IgD-negative memory B cell (primary cell): Measurements from ENCODE around the gene CHCHD6. TPM values are rescaled to one million over a fixed set of nuclear protein-coding genes. Genes with fewer than 3 reads are reported as not detected.

Experiments used
- H3K27ac Mint-ChIP-seq, 3 donors: one replicate each; pipeline ENCODE4 v1.8.0; 2020 to 2022; ENCODE audit warnings: mild to moderate bottlenecking in 3 of 3, mixed read lengths in 3 of 3, moderate library complexity in 1 of 3
- H3K27me3 Mint-ChIP-seq: one replicate; pipeline ENCODE4 v1.8.0; 2021; ENCODE audit warnings: mixed read lengths
- H3K36me3 Mint-ChIP-seq: one replicate; pipeline ENCODE4 v1.8.0; 2020; ENCODE audit warnings: mild to moderate bottlenecking, mixed read lengths
- H3K4me1 Mint-ChIP-seq, 3 donors: one replicate each; pipeline ENCODE4 v1.8.0; 2020 to 2022; ENCODE audit warnings: mixed read lengths in 3 of 3, mild to moderate bottlenecking in 1 of 3
- H3K4me3 Mint-ChIP-seq, 4 donors: one replicate each; pipeline ENCODE4 v1.8.0; 2020 to 2022; ENCODE audit warnings: mild to moderate bottlenecking in 4 of 4, mixed read lengths in 4 of 4, moderate library complexity in 3 of 4
- H3K9me3 Mint-ChIP-seq, 3 donors: one replicate each; pipeline ENCODE4 v1.8.0; 2020 to 2021; ENCODE audit warnings: mixed read lengths in 3 of 3, mild to moderate bottlenecking in 1 of 3
- polyA plus RNA-seq: library from polyadenylated mRNA; unstranded; fragments of 300-500 nt; fragmentation: Illumina TruSeq; gene quantifications from one replicate; pipeline ENCODE4 v1.2.3, GENCODE V29; 2021

Gene CHCHD6
- polyA plus RNA-seq, 1 donor from 2014 or later = 16.6 TPM

GRCh38 chr3:126867863-126868200 is 163.8 kb downstream of the CHCHD6 start:
- H3K9me3 Mint-ChIP-seq = no peaks in the 10 kb centered on the region
- peaks cover 13% of the 10 kb centered on the region for H3K36me3 Mint-ChIP-seq
- no peak overlapping the region for H3K27ac Mint-ChIP-seq

DNA sequence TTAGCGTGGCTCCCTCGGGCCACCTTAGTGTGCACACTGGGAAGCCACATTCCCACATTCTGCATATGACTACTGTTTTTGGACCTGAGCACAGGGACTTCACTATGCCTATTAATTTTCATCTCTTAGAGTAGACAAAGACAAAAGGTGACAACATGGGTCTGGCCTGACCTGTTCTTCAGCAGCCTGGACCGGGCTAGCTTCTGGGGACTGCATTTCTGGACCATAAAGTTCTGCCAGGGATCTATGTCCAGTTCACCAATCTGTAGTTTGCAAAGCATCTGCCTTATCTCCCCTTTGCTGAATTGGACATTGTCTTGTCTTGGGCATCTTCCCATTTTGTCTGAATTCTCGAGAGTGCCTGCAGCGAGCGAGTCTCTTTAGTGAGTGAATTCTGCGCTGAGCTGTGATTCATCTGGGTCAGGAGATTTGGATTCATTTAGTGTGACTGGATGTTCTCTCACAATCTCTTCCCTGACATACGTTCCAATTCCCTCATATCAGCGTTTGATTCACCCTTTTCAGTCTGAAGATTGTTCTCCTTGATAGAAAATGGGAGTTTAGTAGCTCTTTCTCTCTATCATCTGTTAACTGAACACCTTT is 166.7 kb downstream of the CHCHD6 start:
- no peaks in the 10 kb centered on the region for H3K9me3 Mint-ChIP-seq
- no peaks in the 10 kb centered on the region for H3K27me3 Mint-ChIP-seq
- H3K27ac Mint-ChIP-seq = no peak overlapping the region
- H3K4me1 Mint-ChIP-seq = no peaks in the 10 kb centered on the region
- no peak overlapping the region for H3K4me3 Mint-ChIP-seq
- peaks cover 16% of the 10 kb centered on the region for H3K36me3 Mint-ChIP-seq

More at GRCh38 chr3:126867863-126868200, 163.8 kb downstream of the CHCHD6 start:
- no peaks in the 10 kb centered on the region for H3K27me3 Mint-ChIP-seq
- no peaks in the 10 kb centered on the region for H3K4me1 Mint-ChIP-seq
- H3K4me3 Mint-ChIP-seq = no peak overlapping the region

GRCh38 chr3:126872701-126873342 is 168.8 kb downstream of the CHCHD6 start:
- H3K4me3 Mint-ChIP-seq = no peak overlapping the region
- H3K36me3 Mint-ChIP-seq = peaks cover 16% of the 10 kb centered on the region
- no peaks in the 10 kb centered on the region for H3K9me3 Mint-ChIP-seq
- H3K27me3 Mint-ChIP-seq = peaks cover 3% of the 10 kb centered on the region
- H3K4me1 Mint-ChIP-seq = no peaks in the 10 kb centered on the region
- no peak overlapping the region for H3K27ac Mint-ChIP-seq

DNA sequence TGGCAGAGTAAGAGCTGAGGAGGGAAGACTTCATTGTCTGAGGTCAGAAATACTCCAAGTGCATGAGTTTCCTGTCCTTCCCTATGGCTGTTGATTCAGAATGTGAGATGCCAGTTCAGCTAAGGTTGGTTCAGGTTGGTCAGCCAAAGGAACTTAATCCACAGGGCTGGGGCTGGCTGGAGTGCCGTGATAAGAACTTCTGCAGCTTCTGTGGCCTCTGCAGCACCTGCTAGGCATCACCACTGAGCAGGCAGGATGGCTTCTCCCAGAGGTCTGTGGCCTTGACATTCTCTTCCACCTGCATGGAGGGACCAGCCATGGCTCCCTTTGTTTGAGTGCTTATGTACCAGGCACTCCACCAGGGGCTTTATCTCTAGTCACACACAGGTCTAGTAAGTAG is 169.4 kb downstream of the CHCHD6 start:
- no peak overlapping the region for H3K4me3 Mint-ChIP-seq
- no peaks in the 10 kb centered on the region for H3K4me1 Mint-ChIP-seq
- H3K9me3 Mint-ChIP-seq = no peaks in the 10 kb centered on the region
- peaks cover 17% of the 10 kb centered on the region for H3K36me3 Mint-ChIP-seq
- H3K27ac Mint-ChIP-seq = no peak overlapping the region
- H3K27me3 Mint-ChIP-seq = peaks cover 3% of the 10 kb centered on the region

- Mint-ChIP-seq H3K27me3 (peaks cover 3% of the 10 kb centered on the region), H3K9me3 (no peaks in the 10 kb centered on the region), H3K4me1 (peaks cover 0 to 1% (median 0%) of the 10 kb centered on the region in 3 donors), H3K27ac (no peak overlapping the region), H3K36me3 (peaks cover 5% of the 10 kb centered on the region), H3K4me3 (no peak overlapping the region)
Observed at GRCh38 chr3:126878664-126879063, 174.6 kb downstream of the CHCHD6 start.

DNA sequence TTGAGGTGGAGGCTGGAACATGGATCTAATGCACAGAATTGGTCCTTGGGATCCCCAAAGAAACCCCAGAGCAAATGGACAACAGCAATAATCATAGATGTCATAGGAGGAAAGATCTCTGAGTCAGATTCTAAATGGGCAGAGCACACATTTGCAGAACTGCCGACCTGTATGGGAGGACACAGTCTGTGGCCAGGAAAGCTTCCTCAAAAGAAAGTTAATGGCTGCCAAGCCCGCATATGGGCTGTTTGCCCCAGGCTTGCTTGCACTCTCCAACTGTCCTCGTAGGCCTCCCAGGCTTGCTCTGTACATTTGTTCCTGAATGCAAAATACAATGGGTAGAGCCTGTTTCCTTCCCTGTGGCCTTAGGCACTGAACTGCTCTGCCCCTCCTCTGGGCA is 176.9 kb downstream of the CHCHD6 start:
- H3K4me3 Mint-ChIP-seq = no peak overlapping the region
- H3K27ac Mint-ChIP-seq = peak overlapping the region in 1 of 3 donors; percentile 85

DNA sequence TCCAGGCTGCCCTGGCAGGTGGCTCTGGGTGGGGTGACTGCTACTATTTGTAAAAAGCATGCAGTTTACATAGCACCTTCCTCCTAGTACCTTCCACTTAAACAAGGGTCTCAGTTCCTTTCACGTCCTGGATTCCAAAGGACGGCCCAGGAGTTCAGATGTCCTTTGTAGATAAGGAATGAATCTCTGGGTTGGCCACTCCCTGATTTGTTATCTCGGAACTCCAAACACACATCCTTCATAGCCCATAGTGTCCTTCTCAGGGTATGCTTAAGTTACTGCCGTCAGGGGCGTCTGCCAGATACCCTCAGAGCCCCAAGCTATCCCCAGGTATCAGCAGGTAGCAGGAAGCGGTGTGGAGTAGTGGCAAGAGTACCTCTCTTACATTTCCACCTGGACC is 177.8 kb downstream of the CHCHD6 start:
- Mint-ChIP-seq H3K9me3 (no peaks in the 10 kb centered on the region), H3K27me3 (peaks cover 3% of the 10 kb centered on the region), H3K36me3 (peaks cover 6% of the 10 kb centered on the region), H3K4me1 (peaks cover 0 to 3% (median 0%) of the 10 kb centered on the region in 3 donors), H3K4me3 (no peak overlapping the region), H3K27ac (no peak overlapping the region)

More for the DNA sequence above, 176.9 kb downstream of the CHCHD6 start:
- Mint-ChIP-seq H3K27me3 (peaks cover 3% of the 10 kb centered on the region), H3K4me1 (peaks cover 0 to 3% (median 0%) of the 10 kb centered on the region in 3 donors), H3K9me3 (no peaks in the 10 kb centered on the region), H3K36me3 (peaks cover 6% of the 10 kb centered on the region)

DNA sequence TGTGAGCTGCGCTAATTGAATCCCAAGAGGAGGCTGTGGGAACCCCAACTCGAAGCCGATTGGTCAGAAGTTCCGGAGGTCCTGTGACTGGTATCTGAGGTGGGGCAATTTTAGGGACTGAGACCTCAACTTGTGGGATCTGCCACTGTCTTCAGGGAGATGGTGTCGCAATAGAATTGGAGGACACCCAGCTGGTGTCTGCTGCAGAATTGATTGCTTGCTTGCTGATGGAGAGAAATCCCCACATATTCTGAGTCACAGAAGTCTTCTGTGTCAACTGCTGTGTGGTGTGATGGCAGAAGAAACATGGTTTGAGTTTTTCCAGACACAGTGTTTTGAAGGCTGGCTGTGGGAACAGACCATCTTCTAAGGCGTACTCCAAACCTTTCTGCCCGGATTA is 179.2 kb downstream of the CHCHD6 start:
- Mint-ChIP-seq H3K4me3 (no peak overlapping the region), H3K36me3 (peaks cover 8% of the 10 kb centered on the region), H3K27me3 (peaks cover 4% of the 10 kb centered on the region), H3K27ac (no peak overlapping the region), H3K4me1 (peaks cover 0 to 3% (median under 1%) of the 10 kb centered on the region in 3 donors), H3K9me3 (no peaks in the 10 kb centered on the region)

- H3K4me1 Mint-ChIP-seq = peaks cover 0 to 3% (median 2%) of the 10 kb centered on the region in 3 donors
- no peak overlapping the region for H3K4me3 Mint-ChIP-seq
- peaks cover 10% of the 10 kb centered on the region for H3K27me3 Mint-ChIP-seq
- H3K36me3 Mint-ChIP-seq = peaks cover 12% of the 10 kb centered on the region
- no peak overlapping the region for H3K27ac Mint-ChIP-seq
- no peaks in the 10 kb centered on the region for H3K9me3 Mint-ChIP-seq
Observed at GRCh38 chr3:126885425-126885824, 181.4 kb downstream of the CHCHD6 start.

- H3K27me3 Mint-ChIP-seq = peaks cover 10% of the 10 kb centered on the region
- H3K36me3 Mint-ChIP-seq = peaks cover 12% of the 10 kb centered on the region
- H3K4me3 Mint-ChIP-seq = no peak overlapping the region
- H3K27ac Mint-ChIP-seq = no peak overlapping the region
- H3K9me3 Mint-ChIP-seq = no peaks in the 10 kb centered on the region
- H3K4me1 Mint-ChIP-seq = peaks cover 0 to 3% (median 2%) of the 10 kb centered on the region in 3 donors
Observed at GRCh38 chr3:126886217-126886616, 182.2 kb downstream of the CHCHD6 start.

DNA sequence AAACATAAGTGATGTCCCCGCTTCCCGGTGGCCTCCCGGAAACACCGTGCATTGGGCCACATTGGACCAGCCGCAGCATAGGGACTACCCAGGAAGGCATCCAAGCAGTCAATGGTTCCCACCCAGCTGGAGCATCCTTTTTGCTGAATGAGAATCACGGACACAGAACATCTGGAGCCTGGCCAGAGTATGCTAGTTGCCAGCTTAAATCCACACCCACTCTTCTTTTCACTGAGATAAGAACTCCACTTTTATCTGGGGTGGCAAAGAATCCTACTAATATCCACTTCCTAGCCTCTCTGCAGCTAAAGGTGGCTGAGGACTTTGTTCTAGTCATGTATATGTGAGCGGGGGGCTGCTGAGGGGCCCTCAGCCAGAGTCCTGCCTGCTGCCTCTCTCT is 183.6 kb downstream of the CHCHD6 start:
- H3K27ac Mint-ChIP-seq = no peak overlapping the region
- H3K27me3 Mint-ChIP-seq = peaks cover 13% of the 10 kb centered on the region
- no peak overlapping the region for H3K4me3 Mint-ChIP-seq
- H3K4me1 Mint-ChIP-seq = peaks cover 0 to 3% (median 2%) of the 10 kb centered on the region in 3 donors
- peaks cover 22% of the 10 kb centered on the region for H3K36me3 Mint-ChIP-seq
- H3K9me3 Mint-ChIP-seq = no peaks in the 10 kb centered on the region

DNA sequence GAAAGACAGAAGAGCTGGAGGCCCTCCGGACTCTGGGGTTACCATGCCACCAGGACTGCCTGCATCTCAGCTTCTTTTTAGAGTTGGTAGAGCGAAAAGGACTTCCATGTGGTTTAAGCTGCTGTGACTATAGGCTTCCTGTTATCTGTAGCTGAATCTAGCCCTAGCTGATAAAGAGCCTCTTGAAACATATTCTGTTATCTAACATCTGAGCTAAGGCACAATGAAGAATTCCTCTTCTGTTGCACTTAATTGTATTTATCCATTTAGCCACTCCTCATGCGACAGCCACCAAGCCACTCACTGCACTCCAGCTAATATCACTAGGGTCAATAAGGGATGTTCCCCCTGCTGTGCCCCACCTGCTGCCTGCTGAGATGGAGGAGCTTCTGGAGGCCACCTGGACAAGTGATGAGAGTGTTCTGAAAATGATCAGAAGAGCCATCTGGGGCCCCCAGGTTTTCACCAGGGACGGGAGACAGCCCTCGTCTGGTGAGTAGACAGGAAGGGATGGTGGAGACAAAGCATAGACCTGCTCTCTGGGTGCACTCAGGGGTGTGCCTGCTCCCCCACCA is 184.2 kb downstream of the CHCHD6 start:
- H3K4me3 Mint-ChIP-seq = no peak overlapping the region
- no peaks in the 10 kb centered on the region for H3K9me3 Mint-ChIP-seq
- peaks cover 14% of the 10 kb centered on the region for H3K27me3 Mint-ChIP-seq
- H3K27ac Mint-ChIP-seq = no peak overlapping the region
- peaks cover 0 to 3% (median 2%) of the 10 kb centered on the region in 3 donors for H3K4me1 Mint-ChIP-seq
- peaks cover 22% of the 10 kb centered on the region for H3K36me3 Mint-ChIP-seq

DNA sequence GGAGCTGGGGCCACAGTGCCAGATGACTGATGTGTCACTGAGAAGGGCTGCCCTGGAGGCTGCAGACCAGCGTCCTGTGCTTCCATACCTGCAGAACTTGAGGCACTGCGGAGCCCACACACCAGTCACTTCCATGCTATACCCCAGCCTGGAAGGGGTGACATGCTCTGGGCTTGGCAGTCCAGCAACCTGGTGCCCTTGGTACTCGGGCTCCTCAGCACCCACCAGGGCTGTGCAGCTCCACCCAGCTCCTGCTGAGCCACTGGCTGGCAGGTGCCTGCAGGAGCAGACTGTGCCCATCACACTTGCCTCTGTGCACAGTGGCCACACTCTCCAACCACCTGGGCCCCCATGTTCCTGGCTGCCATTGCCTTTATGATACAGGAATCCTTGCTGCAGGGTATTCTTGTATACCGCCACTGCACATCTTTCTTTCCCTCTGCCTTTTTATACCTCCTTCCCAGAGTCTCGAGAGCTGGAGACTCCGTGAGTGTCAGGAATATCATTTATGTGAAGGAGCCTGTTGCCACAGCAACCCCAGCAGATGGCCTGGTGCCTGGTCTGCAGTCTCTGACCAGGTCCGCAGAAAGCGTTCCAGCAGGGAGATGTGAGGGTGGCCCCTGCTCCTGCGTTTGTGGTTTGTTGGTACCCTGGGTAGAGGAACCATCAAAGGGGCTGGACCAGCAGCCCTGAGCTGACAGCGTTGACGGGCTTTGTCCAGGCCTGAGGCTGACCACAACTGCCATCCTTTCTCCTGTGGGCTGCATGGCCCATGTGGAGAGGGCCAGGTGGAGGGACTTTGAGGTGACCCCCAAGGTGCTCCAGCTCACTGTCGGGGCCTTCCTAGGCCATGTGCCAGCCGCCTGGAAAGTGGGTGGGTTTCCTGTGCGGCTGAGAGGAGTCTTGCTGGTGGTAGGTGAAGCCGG is 185.5 kb downstream of the CHCHD6 start:
- peaks cover 0 to 2% (median 0%) of the 10 kb centered on the region in 3 donors for H3K4me1 Mint-ChIP-seq
- peak overlapping the region in 1 of 4 donors; percentile 79 for H3K4me3 Mint-ChIP-seq
- no peak overlapping the region for H3K27ac Mint-ChIP-seq
- peaks cover 24% of the 10 kb centered on the region for H3K36me3 Mint-ChIP-seq
- no peaks in the 10 kb centered on the region for H3K9me3 Mint-ChIP-seq
- peaks cover 14% of the 10 kb centered on the region for H3K27me3 Mint-ChIP-seq

DNA sequence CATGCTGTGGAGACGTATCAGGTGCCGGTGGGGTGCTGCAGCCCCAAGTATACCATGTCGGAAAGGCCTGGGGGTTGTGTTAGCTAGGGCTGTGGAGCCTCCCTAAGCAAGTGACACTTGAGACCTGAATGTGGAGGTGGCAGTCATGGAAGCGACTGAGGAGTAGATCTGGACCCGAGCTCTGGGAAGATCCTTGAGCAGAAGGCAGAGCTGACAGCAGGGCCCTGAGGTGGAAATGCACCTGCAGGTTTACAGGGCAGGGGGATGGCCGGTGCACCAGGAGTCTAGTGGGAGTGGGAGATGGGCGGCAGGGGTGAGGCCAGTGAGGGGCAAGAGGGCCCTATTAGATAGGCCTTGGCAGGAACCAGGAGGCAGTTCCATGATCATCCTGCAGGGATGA is 187.1 kb downstream of the CHCHD6 start:
- Mint-ChIP-seq H3K27me3 (peaks cover 20% of the 10 kb centered on the region), H3K27ac (peak overlapping the region in 1 of 3 donors; percentile 61), H3K36me3 (peaks cover 22% of the 10 kb centered on the region), H3K4me3 (peak overlapping the region in 1 of 4 donors; percentile 67), H3K9me3 (no peaks in the 10 kb centered on the region), H3K4me1 (peaks cover 0 to 2% (median 0%) of the 10 kb centered on the region in 3 donors)

GRCh38 chr3:126891791-126892190 is 187.8 kb downstream of the CHCHD6 start:
- peaks cover 22% of the 10 kb centered on the region for H3K36me3 Mint-ChIP-seq
- H3K27me3 Mint-ChIP-seq = peaks cover 19% of the 10 kb centered on the region
- H3K27ac Mint-ChIP-seq = peak overlapping the region in 1 of 3 donors; percentile 61
- no peak overlapping the region for H3K4me3 Mint-ChIP-seq
- H3K9me3 Mint-ChIP-seq = no peaks in the 10 kb centered on the region
- peaks cover 0 to 2% (median 0%) of the 10 kb centered on the region in 3 donors for H3K4me1 Mint-ChIP-seq
